Liver (tissue), 9 donors: Measurements from ENCODE around the gene RBM6. TPM values are rescaled to one million over a fixed set of nuclear protein-coding genes. Genes with fewer than 3 reads are reported as not detected.

Experiments
- DNase-seq: peaks from one replicate; pipeline ENCODE4 v3.0.0-alpha.2; 2017; ENCODE audit warnings: low spot score
- H3K27ac ChIP-seq, 2 donors: one replicate each; pipeline ENCODE4 v1.7.0; 2013; ENCODE audit warnings: inconsistent platforms in 2 of 2, low read length in 2 of 2, control low read depth in 1 of 2, low read depth in 1 of 2, mild to moderate bottlenecking in 1 of 2
- H3K27me3 ChIP-seq, 4 donors: one replicate each; pipeline versions ENCODE4 v1.6.1 to v1.7.0; 2013; ENCODE audit warnings: low read length in 3 of 4, inconsistent platforms in 1 of 4, mild to moderate bottlenecking in 1 of 4, moderate library complexity in 1 of 4; ENCODE audit not compliant: control insufficient read depth in 4 of 4, insufficient read depth in 4 of 4
- H3K36me3 ChIP-seq, 4 donors: one replicate each; pipeline versions ENCODE4 v1.6.1 to v1.7.0; 2013; ENCODE audit warnings: low read length in 3 of 4, mild to moderate bottlenecking in 3 of 4, low read depth in 1 of 4, moderate library complexity in 1 of 4; ENCODE audit not compliant: control insufficient read depth in 4 of 4, insufficient read depth in 3 of 4
- H3K4me1 ChIP-seq, 4 donors: one replicate each; pipeline versions ENCODE4 v1.6.1 to v1.7.0; 2013; ENCODE audit warnings: low read length in 3 of 4, mild to moderate bottlenecking in 3 of 4, moderate library complexity in 1 of 4; ENCODE audit not compliant: control insufficient read depth in 4 of 4, insufficient read depth in 4 of 4
- H3K4me3 ChIP-seq, 3 donors: one replicate each; pipeline versions ENCODE4 v1.6.1 to v1.7.0; 2013; ENCODE audit warnings: low read length in 3 of 3, control low read depth in 1 of 3, low read depth in 1 of 3, mild to moderate bottlenecking in 1 of 3
- H3K9ac ChIP-seq, 2 donors: one replicate each; pipeline ENCODE4 v1.7.0; 2013; ENCODE audit warnings: low read length in 2 of 2, mild to moderate bottlenecking in 2 of 2, moderate library complexity in 2 of 2, control low read depth in 1 of 2, low read depth in 1 of 2
- H3K9me3 ChIP-seq, 4 donors: one replicate each; pipeline versions ENCODE4 v1.6.1 to v1.7.0; 2013; ENCODE audit warnings: low read length in 3 of 4; ENCODE audit not compliant: control insufficient read depth in 4 of 4
- ATF3 ChIP-seq: IDR thresholded peaks from 2 replicates; pipeline ENCODE4 v1.6.1; 2016; ENCODE audit warnings: antibody characterized with exemption
- FOXA1 ChIP-seq: IDR thresholded peaks from 2 replicates; pipeline ENCODE4 v1.6.1; 2016; ENCODE audit warnings: antibody characterized with exemption
- GABPA ChIP-seq, 2 donors: IDR thresholded peaks in 1 of 2; conservative IDR thresholded peaks in 1 of 2; 2 replicates each; pipeline ENCODE4 v1.6.1; 2016; ENCODE audit warnings: antibody characterized with exemption in 2 of 2, mild to moderate bottlenecking in 1 of 2, moderate library complexity in 1 of 2
- HNF4G ChIP-seq: IDR thresholded peaks from 2 replicates; pipeline ENCODE4 v1.6.1; 2016; ENCODE audit warnings: antibody characterized with exemption
- JUND ChIP-seq, 2 donors: IDR thresholded peaks; 2 replicates each; pipeline ENCODE4 v1.6.1; 2016; ENCODE audit warnings: antibody characterized with exemption in 2 of 2
- NR2F2 ChIP-seq: IDR thresholded peaks from 2 replicates; pipeline ENCODE4 v1.6.1; 2016; ENCODE audit warnings: antibody characterized with exemption
- RAD21 ChIP-seq, 2 donors: IDR thresholded peaks; 2 replicates each; pipeline ENCODE4 v1.6.1; 2016; ENCODE audit warnings: antibody characterized with exemption in 2 of 2, mild to moderate bottlenecking in 2 of 2
- REST ChIP-seq: IDR thresholded peaks from 2 replicates; pipeline ENCODE4 v1.6.1; 2016; ENCODE audit warnings: antibody characterized with exemption, mild to moderate bottlenecking
- SP1 ChIP-seq: IDR thresholded peaks from 2 replicates; pipeline ENCODE4 v1.6.1; 2018; ENCODE audit warnings: antibody characterized with exemption, mild to moderate bottlenecking
- YY1 ChIP-seq: IDR thresholded peaks from 2 replicates; pipeline ENCODE4 v1.6.1; 2016; ENCODE audit warnings: antibody characterized with exemption, mild to moderate bottlenecking
- ZBTB33 ChIP-seq: IDR thresholded peaks from 2 replicates; pipeline ENCODE4 v1.6.1; 2016; ENCODE audit warnings: antibody characterized with exemption
- WGBS: extraction: QIAGEN DNeasy Blood & Tissue Kit; methylation state at CpG from one replicate; pipeline ENCODE4 v1.1.7; 2013; 5-methylcytosine and 5-hydroxymethylcytosine counted together
- polyA plus RNA-seq, 2 donors: library from polyadenylated mRNA; stranded (reverse) in 1 of 2; unstranded in 1 of 2; fragments of 200-250 nt in 1 of 2; fragments of >200 nt in 1 of 2; fragmentation: Nextera tagmentation in 1 of 2; extraction: Ambion mirVana in 1 of 2; gene quantifications; one replicate each; pipeline versions ENCODE4 v1.2.1 to v1.2.3, GENCODE V29; 2013 to 2015
- total RNA-seq, 2 donors: library from RNA; depleted of rRNA; stranded (reverse); fragments of >200 nt; gene quantifications; one replicate each; pipeline ENCODE4 v1.2.3, GENCODE V29; 2014
- donor health status: healthy.
- donor health status: healthy.
- donor health status: healthy.
- donor health status: healthy.
- donor health status: healthy.

The RBM6 gene
- total and polyA plus RNA-seq, 4 donors: 10.9 to 59.2 (median 37.5) TPM

- 93% methylated on average over 4 of the region's 4 CpGs for WGBS
- TF ChIP-seq FOXA1 (no peak), SP1 (no peak), NR2F2 (no peak)
These were observed 161.3 kb downstream of the RBM6 start for GRCh38 chr3:50100956-50101845.

GRCh38 chr3:50102558-50102957 lies 162.6 kb downstream of the RBM6 start:
- Histone ChIP-seq H3K9me3 (no peaks in the 10 kb centered on the region), H3K27me3 (no peaks in the 10 kb centered on the region), H3K36me3 (peaks cover 31 to 93% (median 80%) of the 10 kb centered on the region in 4 donors), H3K4me3 (no peak overlapping the region), H3K27ac (no peak overlapping the region), H3K4me1 (no peaks in the 10 kb centered on the region), H3K9ac (no peak overlapping the region)
- TF ChIP-seq ATF3: no peak
- no peak for TF ChIP-seq GABPA (IDR thresholded peaks at IDR 0.05 in 1 of 2, conservative IDR thresholded peaks at IDR 0.05 in 1 of 2)
- DNase-seq: no peak
- 96% methylated on average over 7 of the region's 7 CpGs for whole genome bisulfite sequencing

More at GRCh38 chr3:50100956-50101845, 161.3 kb downstream of the RBM6 start:
- H3K9ac ChIP-seq: no peak overlapping the region
- H3K9me3 ChIP-seq: no peaks in the 10 kb centered on the region
- H3K4me3 ChIP-seq: no peak overlapping the region
- no peak overlapping the region for H3K27ac ChIP-seq
- H3K27me3 ChIP-seq: no peaks in the 10 kb centered on the region
- no peaks in the 10 kb centered on the region for H3K4me1 ChIP-seq
- H3K36me3 ChIP-seq: peaks cover 25 to 93% (median 72%) of the 10 kb centered on the region in 4 donors
- DNase-seq: no peak

- Histone ChIP-seq H3K27ac (no peak overlapping the region), H3K9ac (no peak overlapping the region), H3K4me3 (no peak overlapping the region), H3K9me3 (no peaks in the 10 kb centered on the region), H3K4me1 (no peaks in the 10 kb centered on the region), H3K36me3 (peaks cover 52 to 96% (median 93%) of the 10 kb centered on the region in 4 donors), H3K27me3 (no peaks in the 10 kb centered on the region)
- 85% methylated on average over 5 of the region's 5 CpGs for WGBS
- no peak for TF ChIP-seq REST
- no peak for TF ChIP-seq YY1
- no peak for TF ChIP-seq ZBTB33
- TF ChIP-seq RAD21 (IDR thresholded peaks at IDR 0.05): no peak
- no peak for TF ChIP-seq JUND (IDR thresholded peaks at IDR 0.05)
- TF ChIP-seq HNF4G: no peak
- no peak for TF ChIP-seq ATF3
- no peak for TF ChIP-seq FOXA1
- no peak for DNase-seq
These were observed 171.8 kb downstream of the RBM6 start for GRCh38 chr3:50111757-50112156.
